ENCODE measurements around the gene F8.

GRCh38 chrX:154890990-154891639 is 131.4 kb downstream of the F8 start:
- TF ChIP-seq EZH2phosphoT487 (IDR thresholded peaks at IDR 0.05; ENCODE audit: insufficient read depth, low read depth) (no peak), EZH2 (IDR thresholded peaks at IDR 0.05; ENCODE audit: insufficient read depth, poor library complexity, severe bottlenecking) (no peak)
